DND-41 (cell line): ENCODE results near the gene GSG1L.

Experiments used
- ATAC-seq: fragments of 200-7000 bp; cut with Tn5 transposase; 3 replicates; pipeline ENCODE4 v1.9.1; 2021; ENCODE audit warnings: low read depth; ENCODE audit not compliant: insufficient read depth
- DNase-seq: peaks from one replicate; pipeline ENCODE4 v3.0.0-alpha.2; 2020
- H2AFZ ChIP-seq: 2 replicates; pipeline ENCODE4 v1.6.0; 2012; ENCODE audit warnings: low read depth, low read length
- H3K27ac ChIP-seq: 2 replicates; pipeline ENCODE4 v1.5.1; 2012; ENCODE audit warnings: low read length, inconsistent platforms
- H3K27me3 ChIP-seq: fragments of 200-600 bp; sonication (generic); 2 replicates; pipeline ENCODE4 v1.6.0; 2012; ENCODE audit warnings: low read length, mild to moderate bottlenecking, inconsistent platforms; ENCODE audit not compliant: insufficient read depth, poor library complexity
- H3K36me3 ChIP-seq: 2 replicates; pipeline ENCODE4 v1.5.1; 2012; ENCODE audit warnings: low read length, inconsistent platforms; ENCODE audit not compliant: insufficient read depth
- H3K4me1 ChIP-seq: 2 replicates; pipeline ENCODE4 v1.5.1; 2012; ENCODE audit warnings: mild to moderate bottlenecking, low read length; ENCODE audit not compliant: insufficient read depth
- H3K4me2 ChIP-seq: 2 replicates; pipeline ENCODE4 v1.6.0; 2012; ENCODE audit warnings: mild to moderate bottlenecking, moderate library complexity, low read length, inconsistent platforms; ENCODE audit not compliant: insufficient read depth
- H3K4me3 ChIP-seq, 2 experiments: fragments of 200-600 bp in 1 of 2; shearing (Covaris generic) in 1 of 2; 2 replicates each; pipeline ENCODE4 v1.5.1; 2012 to 2016; ENCODE audit warnings: inconsistent platforms in 2 of 2, low read length in 2 of 2, mild to moderate bottlenecking in 2 of 2, low read depth in 1 of 2, moderate library complexity in 1 of 2
- H3K79me2 ChIP-seq: 2 replicates; pipeline ENCODE4 v1.6.0; 2012; ENCODE audit warnings: low read length, inconsistent platforms; ENCODE audit not compliant: insufficient read depth
- H3K9ac ChIP-seq: 2 replicates; pipeline ENCODE4 v1.6.0; 2012; ENCODE audit warnings: low read depth, mild to moderate bottlenecking, inconsistent platforms, low read length, moderate library complexity
- H3K9me3 ChIP-seq: 2 replicates; pipeline ENCODE4 v1.5.1; 2012; ENCODE audit warnings: low read length, moderate library complexity, mild to moderate bottlenecking, inconsistent platforms; ENCODE audit not compliant: insufficient read depth, severe bottlenecking
- H4K20me1 ChIP-seq: 2 replicates; pipeline ENCODE4 v1.6.0; 2012; ENCODE audit warnings: low read length; ENCODE audit not compliant: insufficient read depth
- CTCF ChIP-seq: IDR thresholded peaks from 2 replicates; pipeline ENCODE4 v1.5.1; 2012; ENCODE audit warnings: borderline replicate concordance, low read length, moderate library complexity, mild to moderate bottlenecking; ENCODE audit not compliant: poor library complexity, severe bottlenecking; ENCODE audit errors: extremely low read depth
- EZH2 ChIP-seq: IDR thresholded peaks from 3 replicates; pipeline ENCODE4 v1.6.1; 2012; ENCODE audit warnings: borderline replicate concordance, low read depth, mild to moderate bottlenecking, moderate library complexity, low read length, inconsistent platforms; ENCODE audit not compliant: severe bottlenecking

GSG1L gene

DNA sequence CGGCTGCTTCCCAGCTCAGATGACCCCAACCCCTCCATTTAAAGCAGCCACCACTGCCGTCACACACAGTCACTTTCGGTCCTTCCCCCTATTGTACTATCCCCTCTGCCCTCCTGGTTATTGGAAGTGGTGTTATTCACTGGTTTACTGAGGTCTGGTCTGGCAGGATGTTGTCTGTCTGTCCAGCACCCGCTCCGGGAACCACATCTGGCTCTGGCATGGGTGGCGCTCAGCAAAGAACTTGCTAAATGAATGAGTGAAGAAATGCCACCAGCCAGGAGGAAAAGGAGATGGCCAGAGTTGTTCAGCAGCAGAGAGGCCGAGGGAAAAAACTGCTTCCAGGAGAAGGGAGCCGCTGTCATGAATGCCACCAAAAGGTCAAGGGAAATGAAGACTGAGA lies 161.6 kb downstream of the GSG1L start:
- Histone ChIP-seq H2AFZ (no peak overlapping the region), H3K4me3 (no peak overlapping the region), H3K79me2 (no peaks in the 10 kb centered on the region), H3K36me3 (no peaks in the 10 kb centered on the region), H3K9me3 (no peaks in the 10 kb centered on the region), H3K4me2 (no peak overlapping the region), H4K20me1 (0 out of 2 replicates have a peak, but pooled peaks cover 5% of the 10 kb centered on the region), H3K4me1 (no peaks in the 10 kb centered on the region), H3K9ac (no peak overlapping the region), H3K27me3 (peaks cover 3% of the 10 kb centered on the region), H3K27ac (no peak overlapping the region)
- DNase-seq (no peak), ATAC-seq (no peak)
- TF ChIP-seq CTCF (no peak), EZH2 (no peak)

DNA sequence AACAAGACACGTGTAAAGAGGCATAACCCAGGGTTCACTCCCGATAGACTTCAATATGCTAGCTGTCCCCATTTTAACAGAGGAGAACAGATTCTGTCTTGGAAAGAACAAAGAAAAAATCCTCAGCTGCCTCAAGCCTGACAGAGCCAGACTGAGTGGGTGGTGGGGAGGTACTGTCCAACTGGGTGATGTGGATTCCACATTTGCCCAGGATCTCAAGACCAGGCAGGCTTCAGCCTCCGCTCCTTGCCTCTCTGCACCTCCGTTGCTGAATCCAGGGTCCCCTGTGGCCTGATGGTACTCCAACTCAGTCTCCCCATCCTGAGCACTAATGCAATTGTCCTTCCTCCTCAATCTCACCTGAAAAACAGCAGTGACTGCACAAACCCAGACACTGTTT lies 163.8 kb downstream of the GSG1L start:
- TF ChIP-seq EZH2 (no peak), CTCF (no peak)
- Histone ChIP-seq H3K27ac (no peak overlapping the region), H3K4me2 (no peak overlapping the region), H3K36me3 (no peaks in the 10 kb centered on the region), H3K4me1 (no peaks in the 10 kb centered on the region), H3K4me3 (no peak overlapping the region), H2AFZ (no peak overlapping the region), H3K9me3 (no peaks in the 10 kb centered on the region), H3K27me3 (peaks cover 3% of the 10 kb centered on the region), H3K9ac (no peak overlapping the region), H4K20me1 (0 out of 2 replicates have a peak, but pooled peaks cover 5% of the 10 kb centered on the region), H3K79me2 (no peaks in the 10 kb centered on the region)
- DNase-seq (no peak), ATAC-seq (no peak)

GRCh38 chr16:27894386-27894785 lies 169.1 kb downstream of the GSG1L start:
- no peak overlapping the region for H2AFZ ChIP-seq
- DNase-seq (no peak), ATAC-seq (no peak)
- no peak overlapping the region for H3K9ac ChIP-seq
- no peaks in the 10 kb centered on the region for H3K79me2 ChIP-seq
- H3K27me3 ChIP-seq: peaks cover 6% of the 10 kb centered on the region
- H3K4me3 ChIP-seq: no peak overlapping the region
- H3K36me3 ChIP-seq: no peaks in the 10 kb centered on the region
- TF ChIP-seq CTCF (no peak), EZH2 (no peak)
- H3K4me1 ChIP-seq: no peaks in the 10 kb centered on the region
- H3K9me3 ChIP-seq: no peaks in the 10 kb centered on the region
- H3K4me2 ChIP-seq: no peak overlapping the region
- H3K27ac ChIP-seq: no peak overlapping the region
- H4K20me1 ChIP-seq: no peaks in the 10 kb centered on the region

DNA sequence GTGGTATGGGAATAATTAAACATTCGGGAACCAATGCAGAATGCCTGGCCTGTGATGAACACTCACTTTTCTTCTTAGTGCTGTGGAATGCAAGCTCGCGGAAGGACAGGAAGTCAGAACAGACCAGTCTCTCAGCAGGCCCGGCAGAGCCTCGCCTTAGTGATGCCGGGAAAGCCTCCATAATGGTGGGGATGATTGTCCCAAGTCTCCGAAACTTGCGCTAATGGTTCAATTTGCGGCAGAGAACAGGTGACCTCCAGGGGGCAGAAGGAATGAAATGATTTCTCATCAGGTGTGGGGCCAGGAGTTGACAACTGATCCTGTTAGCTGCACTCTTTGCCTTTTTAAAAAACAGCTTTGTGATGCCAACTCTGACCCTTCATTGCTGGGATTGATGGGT lies 170.6 kb downstream of the GSG1L start:
- peak; percentile 18 for TF ChIP-seq CTCF
- TF ChIP-seq EZH2: no peak
- Histone ChIP-seq H3K27ac (no peak overlapping the region), H3K4me3 (no peak overlapping the region), H3K79me2 (no peaks in the 10 kb centered on the region), H4K20me1 (no peaks in the 10 kb centered on the region), H3K27me3 (peaks cover 6% of the 10 kb centered on the region), H3K4me1 (no peaks in the 10 kb centered on the region), H2AFZ (no peak overlapping the region), H3K9ac (no peak overlapping the region), H3K4me2 (no peak overlapping the region), H3K9me3 (no peaks in the 10 kb centered on the region), H3K36me3 (no peaks in the 10 kb centered on the region)
- DNase-seq: no peak
- no peak for ATAC-seq
